Adipose tissue (tissue), 3 donors: ENCODE data around the gene TMCO4. TPM values are rescaled to one million over a fixed set of nuclear protein-coding genes. Genes with fewer than 3 reads are reported as not detected.

Source experiments
- H3K27ac ChIP-seq: one replicate; pipeline ENCODE4 v1.5.1; 2013; ENCODE audit warnings: low read depth, low read length
- WGBS, 3 donors: extraction: QIAGEN DNeasy Blood & Tissue Kit; methylation state at CpG; one replicate each; pipeline ENCODE4 v1.1.7; 2013; 5-methylcytosine and 5-hydroxymethylcytosine counted together
- polyA plus RNA-seq, 3 donors: library from polyadenylated mRNA; stranded (reverse); fragments of 200-250 nt; gene quantifications; one replicate each; pipeline ENCODE4 v1.2.3, GENCODE V29; 2013
- donor health status: healthy with polysubstance abuse.
- donor health status: Bipolar disorder and iron deficiency.
- donor health status: healthy.

TMCO4 gene
- polyA plus RNA-seq, 3 donors: 17.0 to 23.2 (median 19.0) TPM

- 81 to 87% (median 84%) methylated on average over 13 to 15 of the region's 15 CpGs for WGBS, 3 donors
- H3K27ac ChIP-seq: no peak overlapping the region
These were observed 142.8 kb downstream of the TMCO4 start for GRCh38 chr1:19656780-19657466.

DNA sequence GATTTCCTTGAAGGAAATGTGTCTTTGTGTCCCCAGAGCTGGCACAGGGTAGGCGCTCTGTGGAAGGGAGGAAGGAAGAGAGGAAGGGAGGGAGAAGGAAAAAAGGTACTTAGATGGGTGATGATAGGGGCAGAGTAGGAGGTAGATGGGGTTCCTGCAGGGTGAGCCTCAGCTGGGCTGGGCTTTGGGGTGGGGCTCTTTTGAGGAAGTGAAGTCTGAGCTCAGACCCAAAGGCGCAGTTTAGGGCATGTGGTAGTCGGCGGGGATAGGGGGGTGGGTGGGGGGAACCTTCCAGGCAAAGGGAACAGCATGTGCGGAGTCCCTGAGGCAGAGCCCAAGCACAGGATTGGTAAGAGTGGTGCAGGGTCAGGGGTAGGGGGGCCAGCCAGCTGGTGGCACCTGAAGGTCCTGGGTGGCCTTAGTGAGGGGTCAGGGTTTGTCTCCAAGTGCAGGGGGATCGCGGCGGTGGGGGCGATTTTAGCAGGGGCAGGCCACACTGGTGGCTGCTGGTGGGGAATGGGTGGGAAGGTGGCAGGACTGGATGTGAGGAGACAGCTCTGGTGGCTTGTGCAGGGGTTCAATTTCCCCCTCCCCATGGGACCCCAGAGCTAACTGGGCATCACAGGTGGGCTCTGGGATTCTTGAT lies 143.5 kb downstream of the TMCO4 start:
- WGBS, 3 donors: 85 to 90% (median 89%) methylated on average over 6 to 9 of the region's 9 CpGs
- no peak overlapping the region for H3K27ac ChIP-seq

- no peak overlapping the region for H3K27ac ChIP-seq
- 83 to 89% (median 85%) methylated on average over 8 of the region's 8 CpGs for WGBS, 3 donors
These were observed 144.0 kb downstream of the TMCO4 start for GRCh38 chr1:19655718-19656080.

DNA sequence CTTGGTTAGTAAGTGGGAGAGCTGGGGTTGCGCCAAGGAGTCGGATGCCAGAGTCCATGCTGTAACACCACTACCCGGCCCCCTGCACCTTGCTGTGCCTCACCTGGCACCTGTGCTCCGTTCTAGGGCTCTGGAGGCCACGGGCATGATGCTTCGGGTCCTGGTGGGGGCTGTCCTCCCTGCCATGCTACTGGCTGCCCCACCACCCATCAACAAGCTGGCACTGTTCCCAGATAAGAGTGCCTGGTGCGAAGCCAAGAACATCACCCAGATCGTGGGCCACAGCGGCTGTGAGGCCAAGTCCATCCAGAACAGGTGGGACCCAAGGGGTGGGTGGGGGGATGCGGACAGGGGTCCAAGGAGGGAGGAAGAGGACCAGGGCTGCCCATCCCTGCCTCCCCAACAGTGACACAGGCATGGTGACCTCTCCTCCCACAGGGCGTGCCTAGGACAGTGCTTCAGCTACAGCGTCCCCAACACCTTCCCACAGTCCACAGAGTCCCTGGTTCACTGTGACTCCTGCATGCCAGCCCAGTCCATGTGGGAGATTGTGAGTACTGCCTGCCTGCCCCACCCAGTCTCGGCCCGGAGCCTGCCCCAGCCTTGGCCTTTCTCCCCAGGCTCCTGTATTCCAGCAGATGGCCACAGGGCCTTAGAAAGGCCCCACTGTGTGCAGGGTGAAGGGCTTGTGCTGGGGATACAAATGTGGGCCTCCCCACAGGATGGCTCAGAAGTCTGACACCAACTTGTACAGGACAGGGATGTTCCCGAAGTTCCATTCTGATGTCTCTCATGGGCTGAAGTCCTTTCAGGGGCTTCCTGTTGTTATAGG lies 144.6 kb downstream of the TMCO4 start:
- H3K27ac ChIP-seq: no peak overlapping the region
- 70 to 79% (median 78%) methylated on average over 15 of the region's 15 CpGs for WGBS, 3 donors

GRCh38 chr1:19654386-19654785 lies 145.3 kb downstream of the TMCO4 start:
- H3K27ac ChIP-seq: no peak overlapping the region
- 81 to 89% (median 81%) methylated on average over 5 of the region's 5 CpGs for WGBS, 3 donors

- H3K27ac ChIP-seq: peak overlapping the region; percentile 6
- 14 to 23% (median 18%) methylated on average over 11 of the region's 11 CpGs for WGBS, 3 donors
These were observed 148.5 kb downstream of the TMCO4 start for GRCh38 chr1:19651141-19651737.

- H3K27ac ChIP-seq: peak overlapping the region; percentile 6
- WGBS, 3 donors: 27 to 29% (median 29%) methylated on average over 12 of the region's 12 CpGs
These were observed 149.1 kb downstream of the TMCO4 start for GRCh38 chr1:19650416-19651140.

- WGBS, 3 donors: 44 to 61% (median 50%) methylated on average over 11 of the region's 11 CpGs
These were observed 151.0 kb downstream of the TMCO4 start for GRCh38 chr1:19648689-19649088.

DNA sequence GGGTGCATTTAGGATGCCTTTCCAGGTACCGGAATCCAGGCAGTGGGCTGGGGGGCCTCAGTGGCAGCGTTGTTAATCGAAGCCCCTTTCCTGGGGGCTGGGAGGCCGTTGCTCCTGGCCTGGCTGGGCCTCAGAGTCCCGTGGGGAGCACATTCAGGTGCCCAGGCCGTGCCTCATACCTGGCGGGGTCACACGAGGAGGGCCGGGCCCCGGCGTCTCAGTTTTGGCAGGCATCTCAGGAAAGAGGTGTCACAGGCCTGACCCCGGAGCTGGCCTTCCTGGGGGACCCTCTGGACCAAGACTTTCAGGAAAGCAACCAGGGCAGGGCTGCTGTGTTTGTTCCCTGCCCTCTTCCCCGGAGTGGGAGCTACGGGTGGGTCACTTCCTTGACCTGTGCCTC lies 151.5 kb downstream of the TMCO4 start:
- WGBS, 3 donors: 47 to 64% (median 64%) methylated on average over 14 of the region's 14 CpGs
- peak overlapping the region; percentile 1 for H3K27ac ChIP-seq

More at GRCh38 chr1:19648689-19649088, 151.0 kb downstream of the TMCO4 start:
- no peak overlapping the region for H3K27ac ChIP-seq

- no peak overlapping the region for H3K27ac ChIP-seq
- WGBS, 3 donors: 32 to 62% (median 42%) methylated on average over 15 to 16 of the region's 16 CpGs
These were observed 152.1 kb downstream of the TMCO4 start for GRCh38 chr1:19647643-19648042.

- 65 to 95% (median 70%) methylated on average over 9 of the region's 9 CpGs for WGBS, 3 donors
These were observed 153.1 kb downstream of the TMCO4 start for GRCh38 chr1:19646377-19647319.

DNA sequence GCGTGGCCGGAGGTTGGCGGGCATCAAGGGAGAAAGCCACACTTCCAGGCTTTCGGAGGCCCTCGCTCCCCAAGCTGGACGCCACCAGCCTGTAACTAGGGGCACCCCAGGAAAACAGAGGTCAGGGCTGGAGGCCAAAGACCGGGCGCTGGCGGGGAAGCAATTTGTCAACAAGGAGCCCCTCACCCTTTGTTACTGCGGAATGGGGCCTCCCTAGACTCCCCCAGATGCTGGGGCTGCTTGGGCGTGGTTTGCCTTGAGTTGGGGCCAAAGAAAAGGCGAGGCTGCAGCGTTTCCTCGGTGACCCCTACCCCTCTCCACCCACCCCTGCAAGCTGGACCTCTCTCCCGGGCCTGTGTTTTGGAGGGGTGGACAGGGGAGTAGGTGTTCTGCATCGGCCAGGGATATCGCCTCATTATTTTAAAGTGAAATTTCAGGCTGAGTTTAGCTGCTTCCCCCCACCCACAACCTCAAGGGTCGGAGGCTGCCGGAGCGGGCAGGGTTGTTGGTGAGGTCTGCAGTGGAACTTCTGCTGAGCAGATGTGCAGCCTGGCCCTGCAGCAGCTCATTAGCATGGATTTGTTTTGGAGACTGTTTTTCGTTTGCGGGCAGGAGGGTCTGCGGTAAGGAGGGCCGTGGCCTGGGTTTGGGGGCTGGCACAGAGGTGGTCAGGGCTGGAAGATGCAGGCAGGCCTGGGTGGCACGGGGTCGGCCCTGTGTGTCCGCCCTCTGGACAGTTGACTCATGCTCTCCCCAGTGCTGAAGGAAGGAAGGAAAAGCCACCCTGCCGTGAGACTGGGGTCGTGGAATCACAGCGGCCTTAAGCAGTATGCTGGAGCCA lies 154.1 kb downstream of the TMCO4 start:
- H3K27ac ChIP-seq: no peak overlapping the region
- 16 to 67% (median 35%) methylated on average over 29 to 30 of the region's 30 CpGs for WGBS, 3 donors

More at GRCh38 chr1:19646377-19647319, 153.1 kb downstream of the TMCO4 start:
- peak overlapping the region; percentile 33 for H3K27ac ChIP-seq

GRCh38 chr1:19644681-19645410 lies 154.9 kb downstream of the TMCO4 start:
- 3 to 12% (median 4%) methylated on average over 42 to 71 of the region's 71 CpGs for WGBS, 3 donors

DNA sequence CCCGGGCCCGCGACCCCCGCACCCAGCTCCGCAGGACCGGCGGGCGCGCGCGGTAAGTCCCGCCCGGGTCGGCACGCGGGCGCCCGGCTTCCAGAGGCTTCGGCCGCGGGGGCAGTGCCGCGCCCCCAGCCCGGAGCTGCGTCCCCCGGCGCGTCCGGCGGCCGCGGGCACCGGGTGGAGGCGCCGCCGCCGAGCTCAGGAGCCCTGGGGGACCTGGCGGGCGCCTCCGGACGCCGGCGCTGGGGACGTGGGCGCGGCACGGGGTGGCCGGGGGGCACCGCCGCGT lies 155.4 kb downstream of the TMCO4 start:
- 0 to 1% (median 1%) methylated on average over 23 to 51 of the region's 51 CpGs for WGBS, 3 donors

More at GRCh38 chr1:19644681-19645410, 154.9 kb downstream of the TMCO4 start:
- peak overlapping the region; percentile 70 for H3K27ac ChIP-seq

DNA sequence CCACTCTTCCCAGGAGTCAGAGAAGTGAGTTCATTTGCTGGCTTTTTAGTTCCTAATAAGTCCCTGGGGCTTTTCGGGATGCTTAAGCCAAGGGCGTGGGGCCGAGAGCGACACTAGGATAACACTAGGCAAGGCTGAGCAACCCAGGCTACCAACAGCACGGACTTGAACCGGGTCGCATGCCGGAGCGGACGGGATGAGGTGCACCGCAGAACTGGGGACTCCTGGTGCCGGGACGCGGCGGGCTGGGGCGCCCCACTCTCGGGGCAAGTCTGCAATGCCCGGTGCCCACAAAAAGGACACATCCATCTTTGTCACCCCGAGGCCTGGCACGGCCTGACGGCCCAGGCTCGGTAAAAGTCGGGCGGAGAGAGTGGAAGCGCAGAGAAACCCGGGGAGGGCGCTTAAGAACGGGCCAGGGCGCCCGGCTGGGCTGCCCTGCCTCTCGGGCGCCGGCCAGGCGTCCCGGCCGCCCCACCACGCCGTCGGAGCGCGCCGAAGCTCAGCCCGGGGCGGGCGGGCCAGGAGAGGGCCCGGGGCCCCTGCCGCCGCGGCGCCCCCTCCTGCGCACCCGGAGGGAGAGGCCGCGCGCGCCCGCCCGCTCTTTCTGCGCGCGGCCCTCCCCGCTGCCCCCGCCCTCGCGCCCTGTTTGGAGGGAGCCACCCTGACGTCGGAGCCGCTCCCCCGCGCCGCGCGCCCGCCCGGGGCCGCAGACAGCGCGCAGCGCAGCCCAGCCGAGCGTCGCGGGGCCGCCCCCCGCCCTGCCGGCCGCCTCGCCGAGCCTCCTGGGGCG lies 155.9 kb downstream of the TMCO4 start, which contains the start of gene NBL1:
Gene NBL1, plus strand, starts transcription at position 710 of the 793 bp plus-strand sequence. CDS start 10,720 bp downstream, outside the sequence.
- peak within 1 kb of the TSS; percentile 70 for H3K27ac ChIP-seq
- 1 to 4% (median 1%) methylated on average over 41 to 88 of the region's 90 CpGs for WGBS, 3 donors

More for the DNA sequence above, 155.4 kb downstream of the TMCO4 start:
- H3K27ac ChIP-seq: no peak overlapping the region
